IPS DF 6.9 (cell line): ENCODE data around the gene TRPC4.

Experiments used
- DNase-seq: peaks from one replicate; pipeline ENCODE4 v3.0.0-alpha.2; 2013; ENCODE audit warnings: low read depth, low spot score
- H3K27ac ChIP-seq: one replicate; pipeline ENCODE4 v1.5.1; 2013; ENCODE audit warnings: low read length, control low read depth
- H3K27me3 ChIP-seq: 2 replicates; pipeline ENCODE4 v1.6.1; 2013; ENCODE audit warnings: mild to moderate bottlenecking, low read length; ENCODE audit not compliant: control insufficient read depth, insufficient read depth
- H3K36me3 ChIP-seq: 2 replicates; pipeline ENCODE4 v1.6.1; 2013; ENCODE audit warnings: low read length; ENCODE audit not compliant: control insufficient read depth, insufficient read depth
- H3K4me1 ChIP-seq: 2 replicates; pipeline ENCODE4 v1.6.1; 2013; ENCODE audit warnings: low read length; ENCODE audit not compliant: control insufficient read depth, insufficient read depth
- H3K4me3 ChIP-seq: 2 replicates; pipeline ENCODE4 v1.5.1; 2013; ENCODE audit warnings: mild to moderate bottlenecking, low read length
- H3K9me3 ChIP-seq: 2 replicates; pipeline ENCODE4 v1.6.1; 2013; ENCODE audit warnings: low read length, inconsistent platforms; ENCODE audit not compliant: control insufficient read depth, insufficient read depth
- WGBS: extraction: QIAGEN DNeasy Blood & Tissue Kit; methylation state at CpG from one replicate; pipeline ENCODE4 v1.1.7; 2013; ENCODE audit warnings: mixed read lengths, missing lambda C conversion rate; ENCODE audit not compliant: insufficient read length, insufficient coverage; 5-methylcytosine and 5-hydroxymethylcytosine counted together

TRPC4 gene

GRCh38 chr13:37869756-37870488, at the start of gene TRPC4:
Gene TRPC4 (minus strand): TSS chr13:37869772. CDS start chr13:37783333, 86,439 bp downstream.
- Histone ChIP-seq H3K4me3 (peak within 1 kb of the TSS; percentile 59; the same call in 1 of the 2 replicates), H3K27me3 (no peaks in the 10 kb centered on the region), H3K9me3 (no peaks in the 10 kb centered on the region), H3K4me1 (no peaks in the 10 kb centered on the region), H3K36me3 (no peaks in the 10 kb centered on the region), H3K27ac (no peak within 1 kb of the TSS)
- DNase-seq = peak; percentile 41
- no CpG with 5 or more reads among the region's 43 CpGs for WGBS

GRCh38 chr13:37918751-37919150, 49.2 kb upstream of the TRPC4 start:
- no peak overlapping the region for H3K4me3 ChIP-seq
- no peaks in the 10 kb centered on the region for H3K9me3 ChIP-seq
- DNase-seq = no peak
- H3K4me1 ChIP-seq = no peaks in the 10 kb centered on the region
- H3K27ac ChIP-seq = no peak overlapping the region
- H3K36me3 ChIP-seq = no peaks in the 10 kb centered on the region
- no peaks in the 10 kb centered on the region for H3K27me3 ChIP-seq
- WGBS = no CpG with 5 or more reads among the region's 4 CpGs

DNA sequence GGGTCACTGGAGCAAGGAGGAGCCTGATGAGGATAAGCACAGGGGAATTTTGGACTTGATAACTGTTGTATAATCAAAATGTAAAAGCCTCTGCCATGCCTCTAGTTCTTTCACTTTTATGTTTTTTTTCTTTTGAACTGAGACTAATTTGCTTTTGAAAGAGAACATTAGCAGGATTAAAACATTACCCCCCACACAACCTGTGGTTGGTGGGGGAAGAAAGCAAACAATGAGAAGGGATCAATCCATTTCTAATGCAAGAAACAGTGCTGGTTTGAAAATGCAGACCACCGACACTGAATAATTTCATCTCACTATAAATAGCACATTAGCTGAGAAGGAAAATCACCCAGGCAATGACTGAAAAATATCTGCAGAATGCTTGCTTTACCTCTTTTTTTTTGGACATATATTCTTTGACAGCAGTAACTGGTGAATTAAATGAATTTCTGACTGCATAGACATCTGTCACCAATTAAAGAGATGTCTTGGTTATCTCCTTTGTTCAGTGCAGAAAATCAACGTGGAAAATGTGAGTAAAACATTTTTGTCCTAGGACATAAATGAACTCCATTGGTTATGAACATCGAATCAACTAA, 48.6 kb upstream of the TRPC4 start:
- Histone ChIP-seq H3K27ac (no peak overlapping the region), H3K36me3 (no peaks in the 10 kb centered on the region), H3K9me3 (no peaks in the 10 kb centered on the region), H3K4me3 (no peak overlapping the region), H3K27me3 (no peaks in the 10 kb centered on the region), H3K4me1 (no peaks in the 10 kb centered on the region)
- no peak for DNase-seq
- no CpG with 5 or more reads among the region's 3 CpGs for WGBS

DNA sequence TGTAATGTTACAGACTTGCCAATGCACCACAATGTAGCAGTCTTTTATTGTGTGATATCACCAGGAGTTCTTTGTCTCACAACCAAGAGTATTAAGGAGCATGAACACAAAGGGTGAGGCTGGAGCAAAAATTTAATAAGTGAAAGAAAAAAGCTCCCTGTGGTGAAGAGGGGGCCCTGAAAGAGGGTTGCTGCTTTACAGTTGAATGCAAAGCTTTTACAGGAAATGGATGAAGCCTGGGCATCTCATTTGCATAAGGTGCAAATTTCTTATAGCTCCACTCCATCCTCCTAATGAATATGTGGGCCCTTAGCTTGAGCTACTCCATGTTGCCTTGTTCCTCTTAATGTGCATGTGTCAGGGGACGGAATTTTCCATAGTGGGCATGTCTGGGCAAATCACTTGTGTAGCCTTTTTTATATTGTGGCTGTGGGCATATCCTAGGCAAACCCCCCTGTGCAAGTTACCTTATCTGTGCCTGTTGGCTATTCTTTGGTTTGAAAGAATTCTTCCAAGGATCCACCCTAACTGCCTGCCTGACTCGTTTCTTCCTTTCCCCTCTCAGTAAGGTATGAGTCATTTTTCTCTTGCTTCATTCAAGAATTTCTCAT, 45.3 kb upstream of the TRPC4 start:
- Histone ChIP-seq H3K27ac (no peak overlapping the region), H3K4me1 (no peaks in the 10 kb centered on the region), H3K27me3 (no peaks in the 10 kb centered on the region), H3K4me3 (no peak overlapping the region), H3K9me3 (no peaks in the 10 kb centered on the region), H3K36me3 (no peaks in the 10 kb centered on the region)
- DNase-seq = no peak
- WGBS = no CpG with 5 or more reads among the region's 2 CpGs

GRCh38 chr13:37910790-37911189, 41.2 kb upstream of the TRPC4 start:
- Histone ChIP-seq H3K27me3 (no peaks in the 10 kb centered on the region), H3K9me3 (no peaks in the 10 kb centered on the region), H3K4me1 (no peaks in the 10 kb centered on the region), H3K4me3 (no peak overlapping the region), H3K27ac (no peak overlapping the region), H3K36me3 (no peaks in the 10 kb centered on the region)
- no peak for DNase-seq
- WGBS = no CpG with 5 or more reads among the region's 1 CpG

GRCh38 chr13:37906880-37907279, 37.3 kb upstream of the TRPC4 start:
- H3K36me3 ChIP-seq = no peaks in the 10 kb centered on the region
- no peaks in the 10 kb centered on the region for H3K4me1 ChIP-seq
- H3K4me3 ChIP-seq = no peak overlapping the region
- H3K27ac ChIP-seq = no peak overlapping the region
- DNase-seq = no peak
- no CpG with 5 or more reads among the region's 1 CpG for WGBS
- no peaks in the 10 kb centered on the region for H3K27me3 ChIP-seq
- H3K9me3 ChIP-seq = no peaks in the 10 kb centered on the region

GRCh38 chr13:37905736-37906135, 36.2 kb upstream of the TRPC4 start:
- no peak for DNase-seq
- WGBS = no CpG with 5 or more reads among the region's 2 CpGs
- Histone ChIP-seq H3K9me3 (no peaks in the 10 kb centered on the region), H3K27ac (no peak overlapping the region), H3K4me1 (no peaks in the 10 kb centered on the region), H3K4me3 (no peak overlapping the region), H3K27me3 (no peaks in the 10 kb centered on the region), H3K36me3 (no peaks in the 10 kb centered on the region)

- Histone ChIP-seq H3K27ac (no peak overlapping the region), H3K4me1 (no peaks in the 10 kb centered on the region), H3K4me3 (no peak overlapping the region), H3K27me3 (no peaks in the 10 kb centered on the region), H3K36me3 (no peaks in the 10 kb centered on the region), H3K9me3 (no peaks in the 10 kb centered on the region)
- WGBS = no CpG with 5 or more reads among the region's 4 CpGs
- DNase-seq = no peak
These were observed 30.2 kb upstream of the TRPC4 start for GRCh38 chr13:37899753-37900152.

GRCh38 chr13:37893321-37893720, 23.7 kb upstream of the TRPC4 start:
- no peak overlapping the region for H3K4me3 ChIP-seq
- no peak overlapping the region for H3K27ac ChIP-seq
- no peaks in the 10 kb centered on the region for H3K36me3 ChIP-seq
- no peaks in the 10 kb centered on the region for H3K27me3 ChIP-seq
- H3K9me3 ChIP-seq = no peaks in the 10 kb centered on the region
- no peak for DNase-seq
- no peaks in the 10 kb centered on the region for H3K4me1 ChIP-seq

GRCh38 chr13:37889820-37890219, 20.2 kb upstream of the TRPC4 start:
- H3K4me1 ChIP-seq = no peaks in the 10 kb centered on the region
- DNase-seq = no peak
- H3K36me3 ChIP-seq = no peaks in the 10 kb centered on the region
- H3K4me3 ChIP-seq = no peak overlapping the region
- H3K9me3 ChIP-seq = no peaks in the 10 kb centered on the region
- H3K27ac ChIP-seq = no peak overlapping the region
- no peaks in the 10 kb centered on the region for H3K27me3 ChIP-seq
- WGBS = no CpG with 5 or more reads among the region's 4 CpGs
